Neural progenitor cell (in vitro differentiated cells): ENCODE measurements around the gene OLIG2.

Experiments used
- CTCF ChIP-seq: fragments of 200-600 bp; sonication (generic); IDR thresholded peaks from 2 replicates; pipeline ENCODE4 v1.5.1; 2017; ENCODE audit warnings: antibody characterized with exemption, mild to moderate bottlenecking
- EZH2 ChIP-seq: fragments of 200-600 bp; sonication (generic); IDR thresholded peaks from 2 replicates; pipeline ENCODE4 v1.6.1; 2017; ENCODE audit warnings: antibody characterized with exemption, mild to moderate bottlenecking, moderate library complexity
- EZH2phosphoT487 ChIP-seq: fragments of 200-600 bp; sonication (generic); IDR thresholded peaks from 2 replicates; pipeline ENCODE4 v1.6.1; 2017; ENCODE audit warnings: antibody characterized with exemption

- TF ChIP-seq CTCF, result no peak
- TF ChIP-seq EZH2, result no peak
- no peak for TF ChIP-seq EZH2phosphoT487
Observed at GRCh38 chr21:33025489-33026442, at the start of gene OLIG2.
